Loucy (cell line): ENCODE measurements around the gene SCN3A.

Source experiments
- H2AFZ ChIP-seq: fragments of 200-600 bp; sonication (generic); 2 replicates; pipeline ENCODE4 v1.6.0; 2016; ENCODE audit warnings: antibody characterized with exemption, mild to moderate bottlenecking, low read length, moderate library complexity
- H3F3A ChIP-seq: fragments of 200-600 bp; 2 replicates; pipeline ENCODE4 v1.6.0; 2016; ENCODE audit warnings: antibody characterized with exemption, low read depth, mild to moderate bottlenecking
- H3K27me3 ChIP-seq: fragments of 200-600 bp; sonication (generic); 2 replicates; pipeline ENCODE4 v1.6.1; 2014; ENCODE audit warnings: low read length, mild to moderate bottlenecking; ENCODE audit not compliant: insufficient read depth, poor library complexity, severe bottlenecking
- H3K36me3 ChIP-seq: fragments of 200-600 bp; sonication (generic); 2 replicates; pipeline ENCODE4 v1.6.1; 2016; ENCODE audit warnings: low read length; ENCODE audit not compliant: insufficient read depth
- H3K4me1 ChIP-seq: fragments of 200-600 bp; sonication (generic); 2 replicates; pipeline ENCODE4 v1.5.1; 2014; ENCODE audit warnings: low read length, mild to moderate bottlenecking; ENCODE audit not compliant: insufficient read depth, poor library complexity, severe bottlenecking
- H3K4me2 ChIP-seq: fragments of 200-600 bp; sonication (generic); 2 replicates; pipeline ENCODE4 v1.6.0; 2014; ENCODE audit warnings: antibody characterized with exemption, low read length, low read depth, mild to moderate bottlenecking; ENCODE audit not compliant: poor library complexity, severe bottlenecking
- H3K4me3 ChIP-seq: fragments of 200-600 bp; sonication (generic); 2 replicates; pipeline ENCODE4 v1.5.1; 2014; ENCODE audit warnings: low read length, mild to moderate bottlenecking, mixed read lengths; ENCODE audit not compliant: poor library complexity, severe bottlenecking
- H3K79me2 ChIP-seq: fragments of 200-600 bp; sonication (generic); 2 replicates; pipeline ENCODE4 v1.6.1; 2014; ENCODE audit warnings: low read length; ENCODE audit not compliant: insufficient read depth
- H3K9ac ChIP-seq: fragments of 200-600 bp; sonication (generic); 2 replicates; pipeline ENCODE4 v1.6.0; 2014; ENCODE audit warnings: mild to moderate bottlenecking, low read depth, low read length, moderate library complexity; ENCODE audit not compliant: poor library complexity, severe bottlenecking
- H3K9me2 ChIP-seq: fragments of 200-600 bp; sonication (generic); replicated peaks from 2 replicates; pipeline ENCODE4 v1.6.1; 2016; ENCODE audit warnings: low read depth, low read length, mixed read lengths
- H3K9me3 ChIP-seq: fragments of 200-600 bp; sonication (generic); 2 replicates; pipeline ENCODE4 v1.6.1; 2014; ENCODE audit warnings: mild to moderate bottlenecking, antibody characterized with exemption, low read length, low read depth; ENCODE audit not compliant: insufficient read depth
- H4K20me1 ChIP-seq: fragments of 200-600 bp; sonication (generic); 2 replicates; pipeline ENCODE4 v1.6.0; 2014; ENCODE audit warnings: antibody characterized with exemption, low read length, mild to moderate bottlenecking; ENCODE audit not compliant: insufficient read depth, poor library complexity, severe bottlenecking
- EZH2phosphoT487 ChIP-seq: fragments of 200-600 bp; IDR thresholded peaks from 2 replicates; pipeline ENCODE4 v1.6.1; 2018; ENCODE audit warnings: antibody characterized with exemption, mild to moderate bottlenecking, moderate library complexity, borderline replicate concordance
- TF ChIP-seq, protein P1 (sequence below): fragments of 200-600 bp; sonication (generic); conservative IDR thresholded peaks from 2 replicates; pipeline ENCODE4 v1.5.1; 2014; ENCODE audit warnings: mild to moderate bottlenecking, antibody characterized with exemption, low read length

Gene SCN3A

DNA sequence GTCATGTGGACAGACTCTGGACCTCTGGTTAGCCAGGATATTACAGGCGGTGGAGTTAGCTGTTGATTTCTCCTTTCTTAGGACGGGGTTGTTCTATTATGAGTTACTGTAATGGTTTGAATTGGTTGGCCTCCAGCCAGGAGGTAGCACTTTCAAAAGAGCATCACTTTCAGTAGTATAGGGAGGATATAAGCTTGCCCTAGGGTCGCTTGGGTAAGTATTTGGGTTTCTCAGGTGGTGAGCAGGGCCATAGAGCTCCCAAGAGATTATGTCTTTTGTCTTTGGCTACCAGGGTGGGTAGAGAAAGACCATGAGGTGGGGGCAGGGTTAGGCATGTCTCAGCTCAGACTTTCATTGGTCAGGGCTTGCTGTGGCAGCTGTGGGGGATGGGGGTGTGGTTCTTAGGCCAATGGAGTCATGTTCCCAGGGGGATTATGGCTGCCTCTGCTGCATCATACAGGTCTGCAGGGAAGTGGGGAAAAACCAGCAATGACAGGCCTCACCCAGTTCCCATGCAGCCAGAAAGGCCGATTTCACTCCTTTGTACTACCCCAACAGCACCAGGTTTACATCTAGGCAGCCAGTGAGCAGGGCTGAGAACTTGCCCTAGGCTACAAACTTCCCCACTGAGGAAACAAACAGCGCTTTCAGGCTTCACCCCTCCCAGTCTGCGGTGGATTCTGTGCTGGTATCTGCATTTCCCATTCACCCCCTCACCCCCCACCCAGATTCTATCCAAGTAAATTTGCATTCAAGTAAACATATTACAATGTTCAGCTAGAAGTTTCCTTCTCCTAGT is 159.1 kb downstream of the SCN3A start:
- no peaks in the 10 kb centered on the region for H3K79me2 ChIP-seq
- H4K20me1 ChIP-seq = no peaks in the 10 kb centered on the region
- H3K4me1 ChIP-seq = no peaks in the 10 kb centered on the region
- H3F3A ChIP-seq = no peaks in the 10 kb centered on the region
- no peaks in the 10 kb centered on the region for H3K27me3 ChIP-seq
- H3K36me3 ChIP-seq = no peaks in the 10 kb centered on the region
- no peaks in the 10 kb centered on the region for H3K9me2 ChIP-seq
- H3K4me3 ChIP-seq = no peak overlapping the region
- H3K9me3 ChIP-seq = no peaks in the 10 kb centered on the region
- no peak overlapping the region for H3K4me2 ChIP-seq
- H2AFZ ChIP-seq = no peak overlapping the region
- no peak overlapping the region for H3K9ac ChIP-seq
- TF ChIP-seq EZH2phosphoT487 = no peak
- TF ChIP-seq, protein P1, sequence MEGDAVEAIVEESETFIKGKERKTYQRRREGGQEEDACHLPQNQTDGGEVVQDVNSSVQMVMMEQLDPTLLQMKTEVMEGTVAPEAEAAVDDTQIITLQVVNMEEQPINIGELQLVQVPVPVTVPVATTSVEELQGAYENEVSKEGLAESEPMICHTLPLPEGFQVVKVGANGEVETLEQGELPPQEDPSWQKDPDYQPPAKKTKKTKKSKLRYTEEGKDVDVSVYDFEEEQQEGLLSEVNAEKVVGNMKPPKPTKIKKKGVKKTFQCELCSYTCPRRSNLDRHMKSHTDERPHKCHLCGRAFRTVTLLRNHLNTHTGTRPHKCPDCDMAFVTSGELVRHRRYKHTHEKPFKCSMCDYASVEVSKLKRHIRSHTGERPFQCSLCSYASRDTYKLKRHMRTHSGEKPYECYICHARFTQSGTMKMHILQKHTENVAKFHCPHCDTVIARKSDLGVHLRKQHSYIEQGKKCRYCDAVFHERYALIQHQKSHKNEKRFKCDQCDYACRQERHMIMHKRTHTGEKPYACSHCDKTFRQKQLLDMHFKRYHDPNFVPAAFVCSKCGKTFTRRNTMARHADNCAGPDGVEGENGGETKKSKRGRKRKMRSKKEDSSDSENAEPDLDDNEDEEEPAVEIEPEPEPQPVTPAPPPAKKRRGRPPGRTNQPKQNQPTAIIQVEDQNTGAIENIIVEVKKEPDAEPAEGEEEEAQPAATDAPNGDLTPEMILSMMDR = no peak
